Trophoblast cell (in vitro differentiated cells and primary cell): ENCODE results near the gene SECTM1. TPM values are rescaled to one million over a fixed set of nuclear protein-coding genes. Genes with fewer than 3 reads are reported as not detected.
"Not testable (repeated sequence)": the region's sequence is repeated elsewhere in the genome, so short reads cannot be mapped to it uniquely, and the experiment has no call there.

Source experiments
- DNase-seq, 2 donors: peaks; one replicate each; pipeline ENCODE4 v3.0.0-alpha.2; 2016
- H2AFZ ChIP-seq: 2 replicates; pipeline ENCODE4 v1.6.1; 2013; ENCODE audit warnings: low read length, moderate library complexity, mild to moderate bottlenecking; ENCODE audit not compliant: insufficient read depth, poor library complexity
- H2AK5ac ChIP-seq: 2 replicates; pipeline ENCODE4 v1.6.1; 2013; ENCODE audit warnings: mild to moderate bottlenecking, low read length
- H2BK120ac ChIP-seq: 2 replicates; pipeline ENCODE4 v1.6.1; 2013; ENCODE audit warnings: low read length, mild to moderate bottlenecking, moderate library complexity; ENCODE audit not compliant: insufficient read depth, poor library complexity
- H2BK12ac ChIP-seq: 2 replicates; pipeline ENCODE4 v1.6.1; 2013; ENCODE audit warnings: mild to moderate bottlenecking, low read length, moderate library complexity
- H2BK5ac ChIP-seq: 2 replicates; pipeline ENCODE4 v1.6.1; 2013; ENCODE audit warnings: low read length, low read depth, moderate library complexity, mild to moderate bottlenecking; ENCODE audit not compliant: poor library complexity
- H3K14ac ChIP-seq: 2 replicates; pipeline ENCODE4 v1.6.1; 2013; ENCODE audit warnings: mild to moderate bottlenecking, low read length
- H3K18ac ChIP-seq: 2 replicates; pipeline ENCODE4 v1.6.1; 2013; ENCODE audit warnings: mild to moderate bottlenecking, low read length
- H3K23ac ChIP-seq: 2 replicates; pipeline ENCODE4 v1.6.1; 2013; ENCODE audit warnings: low read length
- H3K27ac ChIP-seq: 2 replicates; pipeline ENCODE4 v1.5.1; 2013; ENCODE audit warnings: low read depth, mild to moderate bottlenecking, inconsistent platforms, low read length, moderate library complexity
- H3K27me3 ChIP-seq: 2 replicates; pipeline ENCODE4 v1.6.1; 2013; ENCODE audit warnings: inconsistent platforms, mild to moderate bottlenecking, low read length, moderate library complexity; ENCODE audit not compliant: insufficient read depth
- H3K36me3 ChIP-seq, 2 experiments: 1 replicate in 1 of 2; 2 replicates in 1 of 2; pipeline ENCODE4 v1.6.1; 2013; ENCODE audit warnings: low read length in 2 of 2, mild to moderate bottlenecking in 2 of 2, moderate library complexity in 1 of 2; ENCODE audit not compliant: insufficient read depth in 2 of 2, control insufficient read depth in 1 of 2
- H3K4ac ChIP-seq: 2 replicates; pipeline ENCODE4 v1.6.1; 2013; ENCODE audit warnings: low read depth, mild to moderate bottlenecking, low read length, moderate library complexity
- H3K4me1 ChIP-seq, 2 experiments: 1 replicate in 1 of 2; 2 replicates in 1 of 2; pipeline ENCODE4 v1.6.1; 2013; ENCODE audit warnings: low read length in 2 of 2, mild to moderate bottlenecking in 2 of 2, moderate library complexity in 1 of 2; ENCODE audit not compliant: insufficient read depth in 2 of 2, control insufficient read depth in 1 of 2
- H3K4me2 ChIP-seq: 2 replicates; pipeline ENCODE4 v1.6.1; 2013; ENCODE audit warnings: inconsistent platforms, mild to moderate bottlenecking, low read length, moderate library complexity
- H3K4me3 ChIP-seq: 2 replicates; pipeline ENCODE4 v1.5.1; 2013; ENCODE audit warnings: mild to moderate bottlenecking, low read depth, low read length, inconsistent platforms
- H3K79me1 ChIP-seq: one replicate; pipeline ENCODE4 v1.6.1; 2013; ENCODE audit warnings: low read length
- H3K79me2 ChIP-seq: 2 replicates; pipeline ENCODE4 v1.6.1; 2013; ENCODE audit warnings: low read length, mild to moderate bottlenecking; ENCODE audit not compliant: control insufficient read depth, insufficient read depth, poor library complexity
- H3K9ac ChIP-seq: 2 replicates; pipeline ENCODE4 v1.6.1; 2013; ENCODE audit warnings: mild to moderate bottlenecking, low read length
- H3K9me3 ChIP-seq: 2 replicates; pipeline ENCODE4 v1.6.1; 2013; ENCODE audit warnings: low read depth, mild to moderate bottlenecking, control low read depth, inconsistent platforms, low read length; ENCODE audit not compliant: insufficient read depth
- H4K12ac ChIP-seq: 2 replicates; pipeline ENCODE4 v1.6.1; 2013; ENCODE audit warnings: low read depth, mild to moderate bottlenecking, low read length, moderate library complexity
- H4K8ac ChIP-seq: 2 replicates; pipeline ENCODE4 v1.6.1; 2013; ENCODE audit warnings: low read depth, mild to moderate bottlenecking, low read length, moderate library complexity
- H4K91ac ChIP-seq: one replicate; pipeline ENCODE4 v1.6.1; 2013; ENCODE audit warnings: low read depth, mild to moderate bottlenecking, low read length, moderate library complexity
- whole genome bisulfite sequencing: extraction: QIAGEN DNeasy Blood & Tissue Kit; methylation state at CpG from one replicate; pipeline ENCODE4 v1.1.7; 2013; ENCODE audit warnings: missing lambda C conversion rate; ENCODE audit not compliant: insufficient read length, insufficient coverage; ENCODE audit errors: extremely low coverage; 5-methylcytosine and 5-hydroxymethylcytosine counted together
- polyA plus RNA-seq: library from polyadenylated mRNA; stranded (reverse); fragments of 200-250 nt; gene quantifications from 2 replicates; pipeline ENCODE4 v1.2.3, GENCODE V29; 2013

SECTM1 gene
- polyA plus RNA-seq, result 2.4 and 2.6 TPM in 2 replicates

- H2BK12ac ChIP-seq, result no peak within 1 kb of the TSS
- peak within 1 kb of the TSS; percentile 48 for H3K18ac ChIP-seq
- H3K4me1 ChIP-seq, result peaks cover 10 to 15% of the 10 kb centered on the region in 2 experiments
- no peak within 1 kb of the TSS for H4K12ac ChIP-seq
- peak within 1 kb of the TSS; percentile 12 for H3K4me3 ChIP-seq
- no peak within 1 kb of the TSS for H3K4ac ChIP-seq
- no peak within 1 kb of the TSS for H3K9ac ChIP-seq
- peak within 1 kb of the TSS; percentile 8 for H2AK5ac ChIP-seq
- WGBS, result no CpG with 5 or more reads among the region's 90 CpGs
- no peak within 1 kb of the TSS for H3K27ac ChIP-seq
- no peaks in the 10 kb centered on the region for H3K36me3 ChIP-seq
- peak in 1 of 2 donors; percentile 49 for DNase-seq
- peak within 1 kb of the TSS; percentile 57 for H3K4me2 ChIP-seq
- H3K23ac ChIP-seq, result no peak within 1 kb of the TSS
- no peak within 1 kb of the TSS for H3K14ac ChIP-seq
- peaks cover 2% of the 10 kb centered on the region for H3K79me1 ChIP-seq
- H3K9me3 ChIP-seq, result peaks cover 8% of the 10 kb centered on the region
- H3K79me2 ChIP-seq, result no peaks in the 10 kb centered on the region
- H2BK5ac ChIP-seq, result no peak within 1 kb of the TSS
- no peak within 1 kb of the TSS for H4K8ac ChIP-seq
- peaks cover 31% of the 10 kb centered on the region for H3K27me3 ChIP-seq
- H2BK120ac ChIP-seq, result no peak within 1 kb of the TSS
- H2AFZ ChIP-seq, result peak within 1 kb of the TSS; percentile 31
- H4K91ac ChIP-seq, result no peak within 1 kb of the TSS
Measured at GRCh38 chr17:82333279-82334171, at the start of gene SECTM1. SECTM1 (minus strand) TSS chr17:82333766; CDS start chr17:82327240, 6,526 bp downstream.

GRCh38 chr17:82382933-82383255, 49.3 kb upstream of the SECTM1 start:
- Histone ChIP-seq H3K4me2 (no peak overlapping the region), H3K9ac (no peak overlapping the region), H2BK5ac (no peak overlapping the region), H3K27ac (no peak overlapping the region), H3K4me1 (no peaks in the 10 kb centered on the region), H3K36me3 (no peaks in the 10 kb centered on the region), H3K4ac (no peak overlapping the region), H3K4me3 (no peak overlapping the region), H4K91ac (no peak overlapping the region), H3K27me3 (no peaks in the 10 kb centered on the region), H3K79me2 (no peaks in the 10 kb centered on the region), H2BK12ac (no peak overlapping the region), H4K8ac (no peak overlapping the region), H2BK120ac (no peak overlapping the region), H4K12ac (no peak overlapping the region), H3K14ac (no peak overlapping the region), H2AK5ac (no peak overlapping the region), H3K9me3 (peaks cover 8% of the 10 kb centered on the region), H3K23ac (no peak overlapping the region), H2AFZ (no peak overlapping the region), H3K18ac (no peak overlapping the region), H3K79me1 (no peaks in the 10 kb centered on the region)
- no peak for DNase-seq
- no CpG with 5 or more reads among the region's 11 CpGs for WGBS

- not testable (repeated sequence) for H2AK5ac ChIP-seq, DNase-seq, H4K12ac ChIP-seq, H2BK120ac ChIP-seq, H3K4me2 ChIP-seq, H3K36me3 ChIP-seq, H3K4me1 ChIP-seq, H4K8ac ChIP-seq, H2BK5ac ChIP-seq, H3K9ac ChIP-seq, H3K27me3 ChIP-seq, H3K4ac ChIP-seq, H3K79me1 ChIP-seq, H3K18ac ChIP-seq, H3K14ac ChIP-seq, H3K4me3 ChIP-seq, H3K79me2 ChIP-seq, H3K23ac ChIP-seq, H4K91ac ChIP-seq, H2AFZ ChIP-seq, H3K9me3 ChIP-seq, H2BK12ac ChIP-seq, H3K27ac ChIP-seq
- no CpG with 5 or more reads among the region's 21 CpGs for WGBS
Measured at GRCh38 chr17:82382220-82382932, 48.8 kb upstream of the SECTM1 start.

- not testable (repeated sequence) for H3K27me3 ChIP-seq, H3K23ac ChIP-seq, H2AFZ ChIP-seq, H3K79me2 ChIP-seq, DNase-seq, H3K27ac ChIP-seq, H3K14ac ChIP-seq, H3K79me1 ChIP-seq, H4K8ac ChIP-seq, H3K4ac ChIP-seq, H2BK5ac ChIP-seq, H3K4me3 ChIP-seq, H2AK5ac ChIP-seq, H3K9ac ChIP-seq, H3K4me2 ChIP-seq, H3K18ac ChIP-seq, H2BK12ac ChIP-seq, H3K9me3 ChIP-seq, H3K4me1 ChIP-seq, H4K12ac ChIP-seq, H3K36me3 ChIP-seq, H2BK120ac ChIP-seq, H4K91ac ChIP-seq
- no CpG with 5 or more reads among the region's 10 CpGs for WGBS
Measured at GRCh38 chr17:82381703-82382009, 48.1 kb upstream of the SECTM1 start.
